OCI-LY7 (cell line): ENCODE measurements around the gene NSG1. TPM values are rescaled to one million over a fixed set of nuclear protein-coding genes. Genes with fewer than 3 reads are reported as not detected.

Experiments
- BruUV-seq: library from RNA; stranded (reverse); fragments of 400-500 nt; replicated peaks from 2 replicates; lab custom pipeline; 2021; lab: Mats Ljungman, UMichigan
- CTCF ChIA-PET: fragments of 300-600 bp; sonication (Branson Sonifier 250); formaldehyde crosslinking; loops from one replicate; lab custom pipeline; 2022; ENCODE audit warnings: antibody characterized with exemption; ENCODE audit not compliant: unreplicated experiment; lab: Charles Lee
- POLR2A ChIA-PET: fragments of 300-600 bp; sonication (Branson Sonifier 250); formaldehyde crosslinking; loops from one replicate; lab custom pipeline; 2022; ENCODE audit warnings: antibody characterized with exemption; lab: Charles Lee
- DNase-seq: peaks from one replicate; pipeline ENCODE4 v3.0.0-alpha.2; 2015; ENCODE audit warnings: low spot score
- H2AFZ ChIP-seq: fragments of 200-600 bp; sonication (generic), shearing (Covaris generic); 2 replicates; pipeline ENCODE4 v1.6.1; 2014; ENCODE audit warnings: mild to moderate bottlenecking, antibody characterized with exemption, low read length, moderate library complexity
- H3K27ac ChIP-seq: fragments of 200-600 bp; sonication (generic); 2 replicates; pipeline ENCODE4 v1.5.1; 2014; ENCODE audit warnings: mixed run types, low read depth, mild to moderate bottlenecking, moderate library complexity, low read length, inconsistent platforms; ENCODE audit not compliant: poor library complexity, severe bottlenecking
- H3K36me3 ChIP-seq: fragments of 200-600 bp; sonication (generic); 2 replicates; pipeline ENCODE4 v1.6.1; 2014; ENCODE audit warnings: mild to moderate bottlenecking, antibody characterized with exemption, low read length, moderate library complexity, mixed read lengths; ENCODE audit not compliant: insufficient read depth
- H3K4me1 ChIP-seq: fragments of 200-600 bp; sonication (generic); 2 replicates; pipeline ENCODE4 v1.5.1; 2014; ENCODE audit warnings: mild to moderate bottlenecking, low read length; ENCODE audit not compliant: insufficient read depth, poor library complexity, severe bottlenecking
- H3K4me2 ChIP-seq: fragments of 200-600 bp; sonication (generic); 2 replicates; pipeline ENCODE4 v1.6.1; 2014; ENCODE audit warnings: mild to moderate bottlenecking, low read length
- H3K4me3 ChIP-seq: fragments of 200-600 bp; sonication (generic); 2 replicates; pipeline ENCODE4 v1.5.1; 2014; ENCODE audit warnings: mild to moderate bottlenecking, low read depth, low read length; ENCODE audit not compliant: poor library complexity, severe bottlenecking
- H3K79me2 ChIP-seq: fragments of 200-600 bp; sonication (generic); 2 replicates; pipeline ENCODE4 v1.6.1; 2016; ENCODE audit warnings: low read depth, mild to moderate bottlenecking, low read length, moderate library complexity, mixed read lengths; ENCODE audit not compliant: insufficient read depth
- H3K9me2 ChIP-seq: fragments of 200-600 bp; sonication (generic); 2 replicates; pipeline ENCODE4 v1.6.1; 2016; ENCODE audit warnings: mild to moderate bottlenecking, low read length, mixed read lengths; ENCODE audit not compliant: insufficient read depth
- H3K9me3 ChIP-seq: fragments of 200-600 bp; sonication (generic); 2 replicates; pipeline ENCODE4 v1.6.1; 2014; ENCODE audit warnings: mild to moderate bottlenecking, mixed run types, low read length, mixed read lengths
- H4K20me1 ChIP-seq: fragments of 200-600 bp; sonication (generic); 2 replicates; pipeline ENCODE4 v1.6.1; 2014; ENCODE audit warnings: mild to moderate bottlenecking, antibody characterized with exemption, low read length, moderate library complexity, mixed read lengths; ENCODE audit not compliant: insufficient read depth
- EZH2phosphoT487 ChIP-seq: fragments of 200-600 bp; sonication (generic); IDR thresholded peaks from 2 replicates; pipeline ENCODE4 v1.6.1; 2018; ENCODE audit warnings: low read depth, borderline replicate concordance, mild to moderate bottlenecking, mixed run types, antibody characterized with exemption, low read length, moderate library complexity, mixed read lengths
- intact Hi-C: fragments of 100-400 bp; cut with micrococcal nuclease; formaldehyde crosslinking; loops from one replicate; pipeline ENCODE4 v1.10.0; 2022; ENCODE audit not compliant: unreplicated experiment
- total RNA-seq, 2 experiments: library from RNA; depleted of rRNA in 1 of 2; stranded (reverse); fragments of >200 nt in 1 of 2; shearing (Covaris generic) in 1 of 2; gene quantifications; 2 replicates each; pipeline ENCODE4 v1.2.3, GENCODE V29; 2014 to 2022
- TF ChIP-seq, protein P1 (sequence below): fragments of 200-600 bp; sonication (generic); conservative IDR thresholded peaks from 2 replicates; pipeline ENCODE4 v1.5.1; 2014; ENCODE audit warnings: mild to moderate bottlenecking, antibody characterized with exemption, low read length, moderate library complexity, mixed read lengths

Gene NSG1
- total RNA-seq, 2 experiments from 2014 or later = 35.5 to 38.8 TPM

DNA sequence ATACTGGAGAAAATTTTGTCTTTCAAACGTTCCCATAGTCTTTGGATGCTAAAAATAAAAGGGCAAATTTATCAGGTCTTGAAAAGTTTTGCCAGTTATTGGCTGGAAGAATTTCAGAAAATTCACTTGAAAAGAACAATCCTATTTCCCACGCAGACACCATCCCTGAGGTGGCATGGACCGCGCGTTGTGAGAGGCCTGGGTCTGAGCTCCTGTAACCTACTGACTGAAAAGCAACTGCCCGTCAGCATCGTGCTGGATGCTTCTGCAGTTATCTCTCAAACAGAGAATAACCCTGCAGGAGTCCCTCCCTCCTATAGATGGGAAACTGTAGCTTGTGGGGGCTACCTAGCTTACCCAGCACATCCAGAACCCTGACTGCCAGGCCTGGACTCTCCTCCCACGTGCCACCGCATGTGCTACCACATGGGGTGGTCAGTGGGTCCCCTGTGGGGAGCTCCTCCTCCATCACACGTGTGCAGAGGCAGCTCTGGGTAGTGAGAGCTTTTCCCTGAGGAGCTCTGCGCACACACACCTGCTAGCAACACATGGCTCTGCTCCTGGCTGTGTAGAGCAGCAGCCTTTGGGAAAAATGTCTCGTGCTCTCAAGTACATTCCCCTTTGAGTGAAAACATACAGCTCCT lies 36.1 kb downstream of the NSG1 start:
- peaks cover 37% of the 10 kb centered on the region for H3K36me3 ChIP-seq
- no peak overlapping the region for H3K4me3 ChIP-seq
- ChIA-PET CTCF (no interaction called here), POLR2A (no interaction called here)
- TF ChIP-seq, protein P1, sequence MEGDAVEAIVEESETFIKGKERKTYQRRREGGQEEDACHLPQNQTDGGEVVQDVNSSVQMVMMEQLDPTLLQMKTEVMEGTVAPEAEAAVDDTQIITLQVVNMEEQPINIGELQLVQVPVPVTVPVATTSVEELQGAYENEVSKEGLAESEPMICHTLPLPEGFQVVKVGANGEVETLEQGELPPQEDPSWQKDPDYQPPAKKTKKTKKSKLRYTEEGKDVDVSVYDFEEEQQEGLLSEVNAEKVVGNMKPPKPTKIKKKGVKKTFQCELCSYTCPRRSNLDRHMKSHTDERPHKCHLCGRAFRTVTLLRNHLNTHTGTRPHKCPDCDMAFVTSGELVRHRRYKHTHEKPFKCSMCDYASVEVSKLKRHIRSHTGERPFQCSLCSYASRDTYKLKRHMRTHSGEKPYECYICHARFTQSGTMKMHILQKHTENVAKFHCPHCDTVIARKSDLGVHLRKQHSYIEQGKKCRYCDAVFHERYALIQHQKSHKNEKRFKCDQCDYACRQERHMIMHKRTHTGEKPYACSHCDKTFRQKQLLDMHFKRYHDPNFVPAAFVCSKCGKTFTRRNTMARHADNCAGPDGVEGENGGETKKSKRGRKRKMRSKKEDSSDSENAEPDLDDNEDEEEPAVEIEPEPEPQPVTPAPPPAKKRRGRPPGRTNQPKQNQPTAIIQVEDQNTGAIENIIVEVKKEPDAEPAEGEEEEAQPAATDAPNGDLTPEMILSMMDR = no peak
- no peak for TF ChIP-seq EZH2phosphoT487
- H2AFZ ChIP-seq = no peak overlapping the region
- no peak overlapping the region for H3K27ac ChIP-seq
- no peak for DNase-seq
- BruUV-seq = no TSS peak
- no peaks in the 10 kb centered on the region for H4K20me1 ChIP-seq
- intact Hi-C loops = no loop called here
- H3K9me2 ChIP-seq = no peaks in the 10 kb centered on the region
- no peaks in the 10 kb centered on the region for H3K4me1 ChIP-seq
- H3K9me3 ChIP-seq = no peaks in the 10 kb centered on the region
- H3K4me2 ChIP-seq = no peak overlapping the region
- no peaks in the 10 kb centered on the region for H3K79me2 ChIP-seq

DNA sequence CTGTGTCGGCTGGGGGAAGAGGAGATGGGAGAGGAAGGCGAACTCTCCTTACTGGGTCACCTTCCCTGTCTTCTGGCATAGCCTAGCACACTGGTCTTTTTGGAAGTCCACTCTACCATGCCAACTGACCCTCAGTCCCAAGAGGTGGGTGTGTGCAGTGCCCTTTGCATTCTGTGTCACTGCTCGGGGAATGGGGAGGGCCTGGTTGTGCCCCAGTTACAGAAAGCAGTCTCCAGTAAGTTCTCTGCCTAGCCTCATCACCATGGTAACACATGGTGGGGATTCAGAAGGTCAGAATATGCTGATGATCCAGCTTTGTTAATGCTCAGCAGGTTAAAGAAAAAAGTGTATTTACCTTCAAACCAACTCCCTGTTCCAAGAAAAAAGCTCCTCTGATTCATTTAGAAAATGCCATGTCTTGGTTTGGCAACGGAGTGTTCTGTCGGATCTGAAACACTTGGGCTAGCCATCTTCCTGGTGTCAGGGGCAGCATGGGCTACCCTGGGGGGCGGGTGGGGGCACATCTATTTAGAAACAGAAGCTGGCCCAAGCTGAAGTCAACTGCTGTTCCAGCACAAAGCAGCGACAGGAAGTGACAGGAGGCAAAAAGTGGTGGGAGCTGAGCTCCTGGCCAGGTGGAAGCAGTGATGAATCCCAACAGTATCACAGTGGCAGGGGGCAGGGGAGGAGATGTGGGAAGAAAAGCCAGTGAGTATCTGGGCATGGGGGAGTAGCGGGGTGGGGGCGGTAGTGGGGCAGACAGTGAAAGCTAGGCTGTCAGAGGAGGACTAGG lies 37.0 kb downstream of the NSG1 start:
- H3K4me1 ChIP-seq = no peaks in the 10 kb centered on the region
- H2AFZ ChIP-seq = no peak overlapping the region
- H3K9me2 ChIP-seq = no peaks in the 10 kb centered on the region
- intact Hi-C loops = no loop called here
- TF ChIP-seq, protein P1 = no peak
- no peak for TF ChIP-seq EZH2phosphoT487
- no TSS peak for BruUV-seq
- no peaks in the 10 kb centered on the region for H4K20me1 ChIP-seq
- CTCF ChIA-PET = interaction anchor here (0.6 kb wide), 1 partner anchor 78 kb away, joined by 4 read pairs; no protein-coding TSS in a partner anchor
- peaks cover 27% of the 10 kb centered on the region for H3K36me3 ChIP-seq
- H3K79me2 ChIP-seq = no peaks in the 10 kb centered on the region
- POLR2A ChIA-PET = interaction anchor here (0.6 to 0.9 kb wide), 4 partner anchors 10 to 608 kb away, joined by 3 to 4 read pairs (median 3); no protein-coding TSS in a partner anchor
- no peaks in the 10 kb centered on the region for H3K9me3 ChIP-seq
- no peak overlapping the region for H3K4me3 ChIP-seq
- no peak overlapping the region for H3K4me2 ChIP-seq
- no peak overlapping the region for H3K27ac ChIP-seq
- DNase-seq = no peak
